ENCODE data around the gene RNF32.

RNF32 gene

DNA sequence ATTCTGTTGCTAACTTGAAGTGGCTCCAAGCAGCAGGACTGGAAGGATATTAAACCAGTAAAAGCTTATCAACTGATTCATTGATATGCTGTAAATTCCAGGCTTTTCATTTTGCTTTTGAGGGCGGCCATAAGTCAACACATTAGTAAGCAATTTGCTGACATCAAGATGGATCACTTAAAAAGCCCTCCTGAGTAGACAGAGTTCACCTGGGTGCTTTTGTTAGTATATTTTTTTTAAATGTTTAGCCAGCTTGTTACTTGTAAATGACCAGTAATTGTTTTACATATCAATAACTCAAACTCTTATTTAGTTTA, 26.5 kb downstream of the RNF32 start:
- TF ChIP-seq, protein P1, sequence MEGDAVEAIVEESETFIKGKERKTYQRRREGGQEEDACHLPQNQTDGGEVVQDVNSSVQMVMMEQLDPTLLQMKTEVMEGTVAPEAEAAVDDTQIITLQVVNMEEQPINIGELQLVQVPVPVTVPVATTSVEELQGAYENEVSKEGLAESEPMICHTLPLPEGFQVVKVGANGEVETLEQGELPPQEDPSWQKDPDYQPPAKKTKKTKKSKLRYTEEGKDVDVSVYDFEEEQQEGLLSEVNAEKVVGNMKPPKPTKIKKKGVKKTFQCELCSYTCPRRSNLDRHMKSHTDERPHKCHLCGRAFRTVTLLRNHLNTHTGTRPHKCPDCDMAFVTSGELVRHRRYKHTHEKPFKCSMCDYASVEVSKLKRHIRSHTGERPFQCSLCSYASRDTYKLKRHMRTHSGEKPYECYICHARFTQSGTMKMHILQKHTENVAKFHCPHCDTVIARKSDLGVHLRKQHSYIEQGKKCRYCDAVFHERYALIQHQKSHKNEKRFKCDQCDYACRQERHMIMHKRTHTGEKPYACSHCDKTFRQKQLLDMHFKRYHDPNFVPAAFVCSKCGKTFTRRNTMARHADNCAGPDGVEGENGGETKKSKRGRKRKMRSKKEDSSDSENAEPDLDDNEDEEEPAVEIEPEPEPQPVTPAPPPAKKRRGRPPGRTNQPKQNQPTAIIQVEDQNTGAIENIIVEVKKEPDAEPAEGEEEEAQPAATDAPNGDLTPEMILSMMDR (IDR thresholded peaks at IDR 0.05; ENCODE audit: low read depth, low read length, missing control alignments) = no peak
- no peak overlapping the region for H3K4me3 ChIP-seq (ENCODE audit: low read depth, low read length)
- no peak for DNase-seq (ENCODE audit: low read depth)

DNA sequence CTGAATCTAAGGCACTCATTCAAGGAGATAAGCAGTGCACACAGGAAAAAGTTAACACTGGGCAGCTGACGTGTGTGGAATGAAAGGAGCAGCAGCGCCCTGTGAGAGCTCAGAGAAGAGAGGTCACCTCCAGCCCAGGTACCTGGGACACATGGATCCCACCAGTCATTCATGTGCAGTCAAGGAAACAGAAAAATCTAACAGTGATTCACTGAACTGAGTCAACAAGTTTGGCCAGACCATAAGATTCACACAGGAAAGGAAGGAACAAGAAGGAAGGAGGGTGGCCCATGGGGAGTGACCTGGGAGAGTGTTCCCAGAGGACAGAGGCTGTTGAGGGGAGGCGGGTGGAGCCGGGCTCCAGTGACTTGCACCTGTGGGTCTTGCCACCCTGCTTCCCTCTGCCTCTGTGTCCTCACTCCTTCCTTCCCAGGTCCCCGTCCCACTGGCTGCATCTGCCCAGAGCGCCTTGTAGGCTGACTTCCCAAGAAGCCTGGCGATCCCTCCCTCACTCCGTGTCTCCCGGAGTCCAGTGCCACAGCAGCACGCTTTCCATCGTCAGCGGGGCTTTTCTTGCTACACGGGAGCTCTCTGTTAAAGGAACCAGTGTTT, 27.7 kb downstream of the RNF32 start:
- no peak for DNase-seq (ENCODE audit: low read depth)
- no peak overlapping the region for H3K4me3 ChIP-seq (ENCODE audit: low read depth, low read length)
- TF ChIP-seq, protein P1 (IDR thresholded peaks at IDR 0.05; ENCODE audit: low read depth, low read length, missing control alignments) = no peak

DNA sequence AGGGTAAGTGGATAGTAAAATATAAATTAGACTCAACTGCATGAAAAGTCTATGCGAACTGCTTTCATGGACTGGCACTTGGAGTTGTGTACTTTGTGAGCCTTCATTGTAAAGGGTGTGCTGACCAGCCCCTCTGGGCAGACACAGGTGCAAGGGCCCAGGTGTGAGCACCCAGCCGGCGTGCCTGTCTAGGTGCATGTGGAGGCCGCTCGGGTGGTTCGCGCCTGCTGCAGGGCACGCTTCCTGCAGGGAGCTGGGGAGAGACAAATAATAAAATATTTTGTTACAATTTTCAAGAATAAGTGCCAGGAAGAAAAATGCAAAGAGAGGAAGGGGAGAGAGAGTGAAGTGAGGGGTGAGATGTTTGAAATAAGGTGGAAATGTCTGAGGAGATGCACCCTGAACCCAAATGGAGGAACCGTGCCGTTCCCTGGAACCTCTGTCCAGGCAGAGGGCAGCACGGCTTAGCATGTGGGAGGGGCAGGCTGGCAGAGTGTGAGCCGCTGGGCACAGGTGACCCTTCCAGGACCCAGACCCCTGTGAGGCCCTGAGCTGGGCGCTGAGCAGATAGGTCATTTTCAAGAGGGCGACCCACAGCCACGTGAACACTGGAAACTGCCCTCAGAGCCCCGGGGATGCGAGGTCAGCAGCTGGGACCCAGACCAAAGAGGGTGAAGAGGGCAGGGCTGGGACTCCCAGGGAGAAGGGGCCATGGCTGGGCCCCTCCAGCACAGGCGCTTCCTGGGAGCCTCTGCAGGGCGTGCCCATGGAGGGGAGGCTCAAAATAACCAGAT, 28.7 kb downstream of the RNF32 start:
- no peak for DNase-seq (ENCODE audit: low read depth)
- TF ChIP-seq, protein P1 (IDR thresholded peaks at IDR 0.05; ENCODE audit: low read depth, low read length, missing control alignments) = no peak
- H3K4me3 ChIP-seq (ENCODE audit: low read depth, low read length) = no peak overlapping the region

DNA sequence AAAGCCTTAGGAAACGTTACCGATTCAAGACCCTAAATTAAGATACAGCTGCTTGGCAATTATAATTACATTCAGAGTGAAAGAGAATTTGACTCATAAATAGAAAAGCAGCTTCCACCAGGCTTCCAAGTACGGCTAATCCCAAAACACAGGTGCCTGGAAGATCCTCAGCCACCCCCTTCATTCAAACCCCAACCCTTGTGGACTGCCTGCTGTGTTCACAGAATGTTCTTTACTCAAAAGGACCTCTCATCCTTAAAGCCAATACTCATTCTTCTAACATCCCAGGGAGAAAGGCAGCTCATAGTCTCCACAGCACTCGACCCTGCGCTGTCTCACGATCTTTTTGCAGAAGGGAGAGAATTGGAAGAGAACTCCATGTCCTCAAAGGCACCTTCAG, 32.9 kb downstream of the RNF32 start:
- TF ChIP-seq, protein P1 (IDR thresholded peaks at IDR 0.05; ENCODE audit: low read depth, low read length, missing control alignments) = no peak
- no peak for DNase-seq (ENCODE audit: low read depth)
- no peak overlapping the region for H3K4me3 ChIP-seq (ENCODE audit: low read depth, low read length)

DNA sequence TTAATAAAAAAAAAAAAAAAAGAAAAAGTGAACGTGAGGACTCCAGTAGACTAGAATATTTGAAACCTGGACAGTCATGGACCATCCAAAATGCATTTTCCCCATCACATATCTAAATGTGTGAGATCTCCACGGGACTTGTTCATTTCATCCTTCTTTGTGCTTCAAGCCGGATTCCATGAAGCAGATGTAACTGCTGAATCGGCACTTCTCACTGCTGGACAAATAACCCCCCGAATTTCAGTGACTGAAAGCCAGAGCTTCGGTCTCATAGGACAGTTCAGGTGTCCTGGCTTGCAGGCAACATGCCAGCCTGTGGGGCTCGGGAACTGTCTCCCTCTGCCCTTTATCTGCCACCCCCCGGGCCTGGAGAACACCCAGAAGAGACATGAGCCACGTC, 33.3 kb downstream of the RNF32 start:
- TF ChIP-seq, protein P1 (IDR thresholded peaks at IDR 0.05; ENCODE audit: low read depth, low read length, missing control alignments) = no peak
- no peak for DNase-seq (ENCODE audit: low read depth)
- H3K4me3 ChIP-seq (ENCODE audit: low read depth, low read length) = no peak overlapping the region

DNA sequence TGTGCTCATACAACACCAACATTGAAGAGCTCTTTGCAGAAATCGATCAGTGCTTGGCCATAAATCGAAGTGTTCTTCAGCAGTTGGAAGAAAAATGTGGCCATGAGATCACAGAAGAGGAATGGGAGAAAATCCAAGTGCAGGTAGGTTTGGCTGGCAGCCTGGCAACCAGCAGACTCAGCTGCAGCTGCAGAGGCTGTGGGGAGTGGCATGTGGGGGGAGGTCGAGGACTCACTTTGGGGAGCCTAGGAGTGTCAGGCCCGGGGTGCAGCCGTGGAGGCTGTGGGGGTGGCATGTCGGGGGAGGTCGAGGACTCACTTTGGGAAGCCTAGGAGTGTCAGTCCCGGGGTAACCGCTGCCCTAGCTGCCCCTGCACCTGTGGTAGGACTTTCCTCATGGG, 35.1 kb downstream of the RNF32 start:
- TF ChIP-seq, protein P1 (IDR thresholded peaks at IDR 0.05; ENCODE audit: low read depth, low read length, missing control alignments) = no peak
- no peak for DNase-seq (ENCODE audit: low read depth)
- no peak overlapping the region for H3K4me3 ChIP-seq (ENCODE audit: low read depth, low read length)

DNA sequence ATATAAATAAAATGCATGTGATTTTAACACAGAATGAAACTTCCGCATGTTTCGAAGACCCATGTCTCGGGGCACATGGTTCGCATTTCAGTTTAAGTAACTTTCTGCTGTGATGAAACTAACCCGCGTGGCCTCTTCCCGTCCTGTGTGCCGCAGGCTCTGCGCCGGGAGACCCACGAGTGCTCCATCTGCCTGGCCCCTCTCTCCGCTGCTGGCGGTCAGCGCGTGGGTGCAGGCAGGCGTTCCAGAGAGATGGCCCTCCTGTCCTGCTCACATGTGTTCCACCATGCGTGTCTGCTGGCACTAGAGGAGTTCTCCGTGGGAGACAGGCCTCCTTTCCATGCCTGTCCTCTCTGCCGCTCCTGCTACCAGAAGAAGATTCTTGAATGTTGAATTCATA, 35.7 kb downstream of the RNF32 start:
- no peak overlapping the region for H3K4me3 ChIP-seq (ENCODE audit: low read depth, low read length)
- TF ChIP-seq, protein P1 (IDR thresholded peaks at IDR 0.05; ENCODE audit: low read depth, low read length, missing control alignments) = no peak
- no peak for DNase-seq (ENCODE audit: low read depth)

All from GM12864 (cell line).